Kidney epithelial cell (primary cell): ENCODE measurements around the gene ARPP21. TPM values are rescaled to one million over a fixed set of nuclear protein-coding genes. Genes with fewer than 3 reads are reported as not detected.

ENCODE experiments used
- DNase-seq: peaks from one replicate; pipeline ENCODE4 v3.0.0-alpha.2; 2010; ENCODE audit warnings: low read depth
- H3K27me3 ChIP-seq: 2 replicates; pipeline ENCODE4 v1.6.0; 2011; ENCODE audit warnings: low read length; ENCODE audit not compliant: control insufficient read depth, insufficient read depth
- H3K36me3 ChIP-seq: 2 replicates; pipeline ENCODE4 v1.5.1; 2011; ENCODE audit warnings: low read length; ENCODE audit not compliant: control insufficient read depth, insufficient read depth
- H3K4me3 ChIP-seq: 2 replicates; pipeline ENCODE4 v1.5.1; 2011; ENCODE audit warnings: low read depth, mild to moderate bottlenecking, control low read depth, low read length
- CTCF ChIP-seq: IDR thresholded peaks from 2 replicates; pipeline ENCODE4 v1.5.1; 2011; ENCODE audit warnings: mild to moderate bottlenecking, moderate library complexity, low read length, control low read depth, inconsistent platforms; ENCODE audit not compliant: insufficient read depth, poor library complexity, severe bottlenecking
- total RNA-seq: library from RNA; depleted of rRNA; stranded (reverse); fragments of >200 nt; gene quantifications from 2 replicates; pipeline ENCODE4 v1.2.3, GENCODE V29; 2015

ARPP21 gene
- total RNA-seq, 1 donor from 2014 or later: 0.71 TPM

GRCh38 chr3:35651851-35652250, 12.5 kb downstream of the ARPP21 start:
- Histone ChIP-seq H3K27me3 (no peaks in the 10 kb centered on the region), H3K4me3 (no peak overlapping the region), H3K36me3 (no peaks in the 10 kb centered on the region)
- no peak for TF ChIP-seq CTCF
- DNase-seq: peak; percentile 51

GRCh38 chr3:35653347-35653746, 14.0 kb downstream of the ARPP21 start:
- Histone ChIP-seq H3K36me3 (no peaks in the 10 kb centered on the region), H3K4me3 (no peak overlapping the region), H3K27me3 (no peaks in the 10 kb centered on the region)
- no peak for DNase-seq
- no peak for TF ChIP-seq CTCF

GRCh38 chr3:35654476-35654875, 15.2 kb downstream of the ARPP21 start:
- no peak for TF ChIP-seq CTCF

GRCh38 chr3:35658686-35659085, 19.4 kb downstream of the ARPP21 start:
- no peak for TF ChIP-seq CTCF
- H3K4me3 ChIP-seq: no peak overlapping the region
- H3K36me3 ChIP-seq: no peaks in the 10 kb centered on the region
- DNase-seq: no peak
- no peaks in the 10 kb centered on the region for H3K27me3 ChIP-seq

More at GRCh38 chr3:35654476-35654875, 15.2 kb downstream of the ARPP21 start:
- no peaks in the 10 kb centered on the region for H3K36me3 ChIP-seq
- no peaks in the 10 kb centered on the region for H3K27me3 ChIP-seq
- H3K4me3 ChIP-seq: no peak overlapping the region
- no peak for DNase-seq

GRCh38 chr3:35659768-35660167, 20.4 kb downstream of the ARPP21 start:
- no peaks in the 10 kb centered on the region for H3K27me3 ChIP-seq
- DNase-seq: no peak
- H3K36me3 ChIP-seq: no peaks in the 10 kb centered on the region
- no peak overlapping the region for H3K4me3 ChIP-seq
- TF ChIP-seq CTCF: peak; percentile 54

GRCh38 chr3:35663471-35663870, 24.1 kb downstream of the ARPP21 start:
- Histone ChIP-seq H3K27me3 (no peaks in the 10 kb centered on the region), H3K36me3 (no peaks in the 10 kb centered on the region), H3K4me3 (no peak overlapping the region)
- no peak for DNase-seq
- no peak for TF ChIP-seq CTCF
